ENCODE data around the gene TRIM50.
"Not testable (repeated sequence)": the region's sequence is repeated elsewhere in the genome, so short reads cannot be mapped to it uniquely, and the experiment has no call there.

The TRIM50 gene

GRCh38 chr7:73343671-73344380 is 15.9 kb upstream of the TRIM50 start:
- Histone ChIP-seq H3K4me1 (peaks cover 5 to 18% (median 8%) of the 10 kb centered on the region in 10 experiments; a peak in 14 of 20 replicates), H3K4me2 (no peak overlapping the region), H3K4me3 (no peak overlapping the region), H3K9me3 (replicated peaks in 1 of 11) (no peaks in the 10 kb centered on the region), H3K27me3 (no peaks in the 10 kb centered on the region), H3K9ac (no peak overlapping the region), H3K36me3 (no peaks in the 10 kb centered on the region), H4K20me1 (no peaks in the 10 kb centered on the region), H3K27ac (no peak overlapping the region)
- TF ChIP-seq Cebpa-rat (IDR thresholded peaks at IDR 0.05), result no peak

GRCh38 chr7:73342645-73343044 is 14.8 kb upstream of the TRIM50 start:
- Histone ChIP-seq H3K9ac (no peak overlapping the region), H3K27ac (no peak overlapping the region), H3K4me2 (peak overlapping the region in 1 of 11 experiments; percentile 54; a peak in 1 of 22 replicates), H3K9me3 (replicated peaks in 1 of 11) (no peaks in the 10 kb centered on the region), H3K36me3 (no peaks in the 10 kb centered on the region), H4K20me1 (no peaks in the 10 kb centered on the region), H3K4me1 (peaks cover 5 to 18% (median 8%) of the 10 kb centered on the region in 10 experiments; a peak in 14 of 20 replicates), H3K4me3 (no peak overlapping the region), H3K27me3 (no peaks in the 10 kb centered on the region)
- TF ChIP-seq Cebpa-rat (IDR thresholded peaks at IDR 0.05), result no peak

GRCh38 chr7:73341877-73342276 is 14.0 kb upstream of the TRIM50 start:
- TF ChIP-seq Cebpa-rat (IDR thresholded peaks at IDR 0.05), result no peak
- Histone ChIP-seq H3K4me3 (no peak overlapping the region), H3K27ac (no peak overlapping the region), H3K9ac (no peak overlapping the region), H4K20me1 (no peaks in the 10 kb centered on the region), H3K4me1 (peaks cover 5 to 18% (median 8%) of the 10 kb centered on the region in 10 experiments; a peak in 14 of 20 replicates), H3K9me3 (replicated peaks in 1 of 11) (no peaks in the 10 kb centered on the region), H3K4me2 (peak overlapping the region in 3 of 11 experiments; percentile 21 to 54 (median 41); a peak in 5 of 22 replicates), H3K27me3 (no peaks in the 10 kb centered on the region), H3K36me3 (no peaks in the 10 kb centered on the region)

GRCh38 chr7:73340514-73340913 is 12.6 kb upstream of the TRIM50 start:
- H3K9me3 ChIP-seq (replicated peaks in 1 of 11), result no peaks in the 10 kb centered on the region
- no peaks in the 10 kb centered on the region for H4K20me1 ChIP-seq
- no peak overlapping the region for H3K4me3 ChIP-seq
- H3K36me3 ChIP-seq, result no peaks in the 10 kb centered on the region
- H3K27ac ChIP-seq, result no peak overlapping the region
- H3K9ac ChIP-seq, result no peak overlapping the region
- peaks cover 0 to 8% (median 1%) of the 10 kb centered on the region in 10 experiments; a peak in 9 of 20 replicates for H3K4me1 ChIP-seq
- no peak for TF ChIP-seq Cebpa-rat (IDR thresholded peaks at IDR 0.05)
- H3K27me3 ChIP-seq, result no peaks in the 10 kb centered on the region
- no peak overlapping the region for H3K4me2 ChIP-seq

- Histone ChIP-seq H3K36me3 (no peaks in the 10 kb centered on the region), H3K27ac (no peak overlapping the region), H3K9me3 (replicated peaks in 1 of 11) (no peaks in the 10 kb centered on the region), H4K20me1 (no peaks in the 10 kb centered on the region), H3K9ac (no peak overlapping the region), H3K4me2 (no peak overlapping the region), H3K4me3 (no peak overlapping the region), H3K27me3 (no peaks in the 10 kb centered on the region), H3K4me1 (peaks cover 0 to 8% (median 0%) of the 10 kb centered on the region in 10 experiments; a peak in 5 of 20 replicates)
- TF ChIP-seq Cebpa-rat (IDR thresholded peaks at IDR 0.05), result no peak
These were observed 10.4 kb upstream of the TRIM50 start for GRCh38 chr7:73338321-73338720.

GRCh38 chr7:73332447-73332846 is 4.6 kb upstream of the TRIM50 start:
- no peak overlapping the region for H3K4me3 ChIP-seq
- H3K9me3 ChIP-seq (replicated peaks in 1 of 11), result no peaks in the 10 kb centered on the region
- no peak overlapping the region for H3K9ac ChIP-seq
- no peak for TF ChIP-seq Cebpa-rat (IDR thresholded peaks at IDR 0.05)
- peaks cover 0 to 32% (median 3%) of the 10 kb centered on the region in 10 experiments; a peak in 8 of 20 replicates for H3K4me1 ChIP-seq
- H4K20me1 ChIP-seq, result no peaks in the 10 kb centered on the region
- no peak overlapping the region for H3K4me2 ChIP-seq
- no peaks in the 10 kb centered on the region for H3K36me3 ChIP-seq
- no peaks in the 10 kb centered on the region for H3K27me3 ChIP-seq
- no peak overlapping the region for H3K27ac ChIP-seq

- Histone ChIP-seq H3K4me2 (peak overlapping the region in 4 of 11 experiments; percentile 29 to 84 (median 78); a peak in 8 of 22 replicates), H3K27ac (peak overlapping the region in 4 of 11 experiments; percentile 43 to 73 (median 64); a peak in 6 of 22 replicates), H3K27me3 (no peaks in the 10 kb centered on the region), H3K36me3 (no peaks in the 10 kb centered on the region), H3K9me3 (replicated peaks in 1 of 11) (no peaks in the 10 kb centered on the region), H3K4me1 (peaks cover 0 to 32% (median 3%) of the 10 kb centered on the region in 10 experiments; a peak in 8 of 20 replicates), H3K4me3 (no peak overlapping the region), H3K9ac (peak overlapping the region in 2 of 11 experiments; percentile 34 to 49; a peak in 2 of 22 replicates), H4K20me1 (no peaks in the 10 kb centered on the region)
- TF ChIP-seq Cebpa-rat (IDR thresholded peaks at IDR 0.05), result no peak
These were observed 2.9 kb upstream of the TRIM50 start for GRCh38 chr7:73330772-73331171.

- Histone ChIP-seq H4K20me1 (no peaks in the 10 kb centered on the region), H3K9me3 (replicated peaks in 1 of 11) (no peaks in the 10 kb centered on the region), H3K4me2 (peak overlapping the region in 4 of 11 experiments; percentile 29 to 84 (median 78); a peak in 8 of 22 replicates), H3K4me1 (peaks cover 0 to 33% (median 3%) of the 10 kb centered on the region in 10 experiments; a peak in 8 of 20 replicates), H3K36me3 (no peaks in the 10 kb centered on the region), H3K27me3 (no peaks in the 10 kb centered on the region), H3K4me3 (peak overlapping the region in 1 of 10 experiments; percentile 19; a peak in 1 of 20 replicates), H3K27ac (peak overlapping the region in 5 of 11 experiments; percentile 22 to 73 (median 64); a peak in 7 of 22 replicates), H3K9ac (peak overlapping the region in 2 of 11 experiments; percentile 34 to 49; a peak in 4 of 22 replicates)
- TF ChIP-seq Cebpa-rat (IDR thresholded peaks at IDR 0.05), result no peak
These were observed 2.1 kb upstream of the TRIM50 start for GRCh38 chr7:73329861-73330581.

GRCh38 chr7:73328696-73329095 is 814 bp upstream of the TRIM50 start:
- H3K27me3 ChIP-seq, result no peaks in the 10 kb centered on the region
- no peak for TF ChIP-seq Cebpa-rat (IDR thresholded peaks at IDR 0.05)
- H3K4me2 ChIP-seq, result peak overlapping the region in 1 of 11 experiments; percentile 80; a peak in 1 of 22 replicates
- no peak overlapping the region for H3K9ac ChIP-seq
- H3K4me3 ChIP-seq, result no peak overlapping the region
- no peaks in the 10 kb centered on the region for H4K20me1 ChIP-seq
- peaks cover 10 to 46% (median 14%) of the 10 kb centered on the region in 10 experiments for H3K4me1 ChIP-seq
- no peak overlapping the region for H3K27ac ChIP-seq
- no peaks in the 10 kb centered on the region for H3K9me3 ChIP-seq (replicated peaks in 1 of 11)
- no peaks in the 10 kb centered on the region for H3K36me3 ChIP-seq

- not testable (repeated sequence) for H3K36me3 ChIP-seq; H4K20me1 ChIP-seq; H3K4me2 ChIP-seq; H3K9me3 ChIP-seq (replicated peaks in 1 of 11); H3K4me3 ChIP-seq; H3K27me3 ChIP-seq; H3K27ac ChIP-seq; H3K9ac ChIP-seq
- H3K4me1 ChIP-seq, result peaks cover 15 to 49% (median 22%) of the 10 kb centered on the region in 10 experiments
These were observed 433 bp downstream of the TRIM50 start for GRCh38 chr7:73327449-73327848.

GRCh38 chr7:73325424-73325823 is 2.5 kb downstream of the TRIM50 start:
- not testable (repeated sequence) for H3K9ac ChIP-seq; H3K36me3 ChIP-seq; H3K9me3 ChIP-seq (replicated peaks in 1 of 11); H3K27ac ChIP-seq; H3K4me3 ChIP-seq; H3K27me3 ChIP-seq; H4K20me1 ChIP-seq
- Histone ChIP-seq H3K4me2 (0 out of 22 replicates have a peak overlapping the region, but pooled peaks of 1 of the 11 experiments have one; percentile 19), H3K4me1 (peaks cover 15 to 34% (median 23%) of the 10 kb centered on the region in 10 experiments)

GRCh38 chr7:73324081-73324845 is 3.6 kb downstream of the TRIM50 start:
- peak overlapping the region; percentile 73 to 91 (median 84) for H3K4me2 ChIP-seq
- not testable (repeated sequence) for H3K27me3 ChIP-seq; H3K36me3 ChIP-seq; H3K9me3 ChIP-seq (replicated peaks in 1 of 11); H4K20me1 ChIP-seq
- peak overlapping the region in 7 of 10 experiments; percentile 9 to 55 (median 45); a peak in 11 of 20 replicates for H3K4me3 ChIP-seq
- peaks cover 14 to 29% (median 21%) of the 10 kb centered on the region in 10 experiments for H3K4me1 ChIP-seq
- peak overlapping the region in 7 of 11 experiments; percentile 13 to 52 (median 20); a peak in 8 of 22 replicates for H3K27ac ChIP-seq
- H3K9ac ChIP-seq, result peak overlapping the region in 9 of 11 experiments; percentile 6 to 57 (median 40); a peak in 14 of 22 replicates

Data from BLaER1 treated with 17β-estradiol and CSF1 and Interleukin-3, amounts not matched to agents 10 nM and 100 nM (cell line).